KBM-7 (cell line): ENCODE results near the gene TMEM14C.
"Not testable (repeated sequence)": the region's sequence is repeated elsewhere in the genome, so short reads cannot be mapped to it uniquely, and the experiment has no call there.

Experiments
- DNase-seq: peaks from one replicate; pipeline ENCODE4 v3.0.0-alpha.2; 2015
- in situ Hi-C: fragments of 300-500 bp; cut with MboI; formaldehyde crosslinking; loops from 2 replicates; pipeline ENCODE4 v1.14.3; 2020; ENCODE audit warnings: low sequenced_read_pairs, low pct_unique_long_range_greater_than_20kb, mixed read lengths

The TMEM14C gene

GRCh38 chr6:10750568-10750967 is 27.7 kb downstream of the TMEM14C start:
- DNase-seq, in situ Hi-C loops: not testable (repeated sequence)

DNA sequence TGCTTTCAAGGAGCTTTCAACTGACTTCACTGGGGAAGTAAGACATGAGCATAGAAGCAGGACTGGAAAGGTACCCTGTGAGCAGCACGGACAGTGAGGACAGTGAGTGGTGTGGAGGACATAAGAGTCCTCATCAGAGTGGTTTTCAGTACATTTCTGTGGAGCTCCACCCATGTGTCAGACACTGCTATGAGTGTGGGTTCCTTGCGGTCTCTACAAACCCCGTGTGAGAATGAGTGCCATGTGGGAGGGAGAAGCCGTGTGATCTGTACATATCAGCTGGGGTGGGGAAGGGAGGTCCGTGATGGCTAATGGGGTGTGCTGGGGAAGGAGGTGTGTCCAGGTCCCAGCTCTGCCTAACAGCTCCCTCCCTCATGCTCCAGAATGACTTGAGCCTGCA is 28.9 kb downstream of the TMEM14C start:
- in situ Hi-C loops = not testable (repeated sequence)

GRCh38 chr6:10756085-10756484 is 33.2 kb downstream of the TMEM14C start:
- DNase-seq = peak; percentile 61
- in situ Hi-C loops = no loop called here

More for the DNA sequence above, 28.9 kb downstream of the TMEM14C start:
- not testable (repeated sequence) for DNase-seq

DNA sequence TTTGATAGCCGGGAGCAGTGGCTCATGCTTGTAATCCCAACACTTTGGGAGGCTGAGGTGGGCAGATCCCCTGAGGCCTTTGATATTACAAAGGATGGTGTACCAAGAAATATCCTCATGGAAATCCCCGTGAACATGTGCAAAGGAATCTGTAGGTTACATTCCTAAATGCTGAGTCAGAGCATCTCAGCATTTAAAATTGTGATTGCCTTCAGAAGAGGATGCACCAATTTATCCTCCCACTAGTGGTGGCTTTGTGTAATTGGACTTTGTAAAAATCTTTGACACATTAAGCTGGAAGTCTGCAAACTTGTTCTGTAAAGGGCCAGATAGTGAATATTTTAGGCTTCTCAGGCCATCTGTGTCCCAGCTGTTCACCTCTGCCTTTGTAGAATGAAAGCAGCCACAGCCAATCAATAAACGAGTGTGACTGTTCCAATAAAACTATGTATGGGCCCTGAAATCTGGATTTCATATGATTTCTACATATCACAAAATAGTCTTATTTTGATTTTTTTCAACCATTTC is 36.5 kb downstream of the TMEM14C start:
- DNase-seq = peak; percentile 65

GRCh38 chr6:10759884-10760329 is 37.0 kb downstream of the TMEM14C start:
- in situ Hi-C loops = no loop called here
- DNase-seq = no peak

More for the DNA sequence above, 36.5 kb downstream of the TMEM14C start:
- in situ Hi-C loops = no loop called here

- no peak for DNase-seq
- in situ Hi-C loops = no loop called here
Observed at GRCh38 chr6:10763006-10763405, 40.1 kb downstream of the TMEM14C start.

DNA sequence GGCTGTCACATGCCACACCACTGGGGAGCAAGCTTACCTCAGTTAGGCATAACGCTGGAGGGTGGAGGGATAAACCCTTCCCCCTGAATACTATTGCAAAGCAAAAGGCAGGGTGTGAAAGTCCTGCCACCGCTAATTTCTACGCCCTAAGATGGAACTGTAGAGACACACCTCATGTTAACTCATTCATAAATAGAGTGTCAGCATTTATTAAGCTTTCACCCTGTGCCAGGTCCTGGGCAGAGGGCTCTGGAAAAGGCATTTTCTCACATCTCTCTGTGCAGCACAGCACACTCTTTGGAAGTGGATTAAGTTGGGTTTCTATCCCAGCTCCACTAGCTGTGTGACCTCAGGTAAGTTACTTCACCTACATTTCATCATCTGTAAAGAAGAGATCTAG is 46.5 kb downstream of the TMEM14C start:
- DNase-seq = no peak
- in situ Hi-C loops = no loop called here

DNA sequence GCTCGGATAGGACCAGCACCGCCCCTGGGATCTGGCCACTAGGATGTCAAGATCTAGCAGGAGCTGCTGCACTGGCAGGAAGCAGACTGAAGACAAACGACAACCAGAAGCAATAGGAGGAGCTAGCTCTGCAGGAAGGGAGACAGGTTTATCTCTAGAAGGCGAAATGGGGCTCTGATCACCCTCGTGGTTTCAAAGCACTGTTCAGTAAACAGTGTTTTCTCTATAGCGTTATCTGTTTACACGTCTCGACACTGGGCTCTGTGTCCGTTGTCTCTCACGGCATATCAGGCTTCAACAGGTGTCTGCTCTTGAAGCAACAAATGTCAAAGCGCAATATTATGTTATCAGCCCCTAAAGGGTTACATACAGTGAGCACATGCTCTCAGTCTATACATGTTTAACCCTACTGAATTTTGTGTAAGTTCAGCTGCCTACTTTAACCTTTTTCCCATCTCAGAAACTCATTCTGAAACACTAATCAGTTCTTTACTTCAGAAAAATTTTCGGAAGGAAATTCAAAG is 48.6 kb downstream of the TMEM14C start:
- DNase-seq = no peak
- in situ Hi-C loops = no loop called here

GRCh38 chr6:10778230-10778629 is 55.4 kb downstream of the TMEM14C start:
- in situ Hi-C loops = no loop called here
- DNase-seq = no peak

GRCh38 chr6:10779076-10779475 is 56.2 kb downstream of the TMEM14C start:
- in situ Hi-C loops = no loop called here

More at GRCh38 chr6:10779076-10779475, 56.2 kb downstream of the TMEM14C start:
- no peak for DNase-seq
